ENCODE results near the gene LSM4. TPM values are rescaled to one million over a fixed set of nuclear protein-coding genes. Genes with fewer than 3 reads are reported as not detected.

Gene LSM4
- total and polyA plus RNA-seq, 2 of the 13 experiments (the other 11 are each of a cell fraction or from before 2014, with no cell fraction given): 65.8 to 166 TPM

DNA sequence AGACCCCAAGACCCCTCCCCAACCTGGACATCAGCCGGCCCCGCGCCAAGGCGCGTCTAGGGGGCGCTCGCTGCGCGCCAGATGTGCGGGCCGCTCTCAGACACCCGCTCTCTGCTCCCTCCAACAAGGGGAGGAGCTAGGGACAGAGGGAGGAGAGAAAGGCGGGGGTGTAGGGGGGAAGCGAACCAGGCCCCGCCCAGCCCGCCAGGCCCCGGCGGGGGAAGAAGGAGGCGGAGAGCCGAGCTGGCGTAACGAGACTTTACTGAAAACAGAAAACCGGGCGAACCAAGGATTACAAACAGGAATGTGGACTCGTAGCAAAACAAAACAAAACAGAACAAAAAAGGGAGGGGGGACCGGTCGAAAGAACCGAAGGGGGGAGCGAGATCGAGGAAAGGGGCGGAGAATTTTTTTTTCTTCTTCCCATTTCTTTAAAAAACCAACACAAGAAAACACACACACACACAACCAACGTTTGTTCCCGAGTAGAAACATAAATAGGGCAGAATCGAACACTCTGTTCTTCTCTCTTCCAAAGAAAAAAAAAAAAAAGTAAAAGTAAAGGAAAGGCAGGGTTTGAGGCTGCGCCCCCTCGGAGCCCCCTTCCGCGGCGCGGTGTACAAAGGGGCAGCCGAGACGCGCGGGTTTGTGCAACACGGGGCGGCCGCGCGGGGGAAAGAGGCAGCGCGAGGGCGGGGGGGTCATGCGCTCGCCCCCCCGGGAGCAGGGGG lies 43.2 kb downstream of the LSM4 start (continued):
- TF ChIP-seq ZHX2 (IDR thresholded peaks at IDR 0.05; ENCODE audit: low read depth) (no peak), ZHX2 (CRISPR knock-in tag; IDR thresholded peaks at IDR 0.05; ENCODE audit: borderline replicate concordance) (no peak), ZNF362 (CRISPR knock-in tag; IDR thresholded peaks at IDR 0.05; ENCODE audit: borderline replicate concordance) (peak; percentile 27; the same call in 1 of the 2 replicates), ZNF484 (CRISPR knock-in tag; IDR thresholded peaks at IDR 0.05; ENCODE audit: borderline replicate concordance, low read depth) (no peak), SP140L (CRISPR knock-in tag; IDR thresholded peaks at IDR 0.05; ENCODE audit: borderline replicate concordance) (no peak), BRCA1 (CRISPR knock-in tag; IDR thresholded peaks at IDR 0.05) (no peak), ZNF280B (CRISPR knock-in tag; IDR thresholded peaks at IDR 0.05; ENCODE audit: borderline replicate concordance) (no peak), KAT8 (CRISPR knock-in tag; IDR thresholded peaks at IDR 0.05) (peak; percentile 43; the same call in 1 of the 2 replicates), ZNF383 (CRISPR knock-in tag; IDR thresholded peaks at IDR 0.05; ENCODE audit: borderline replicate concordance) (no peak), ATF4 (CRISPR knock-in tag; IDR thresholded peaks at IDR 0.05) (no peak), SYNCRIP (IDR thresholded peaks at IDR 0.05; ENCODE audit: insufficient read depth, low read depth, low read length) (no peak)
- TF ChIP-seq, protein P1, sequence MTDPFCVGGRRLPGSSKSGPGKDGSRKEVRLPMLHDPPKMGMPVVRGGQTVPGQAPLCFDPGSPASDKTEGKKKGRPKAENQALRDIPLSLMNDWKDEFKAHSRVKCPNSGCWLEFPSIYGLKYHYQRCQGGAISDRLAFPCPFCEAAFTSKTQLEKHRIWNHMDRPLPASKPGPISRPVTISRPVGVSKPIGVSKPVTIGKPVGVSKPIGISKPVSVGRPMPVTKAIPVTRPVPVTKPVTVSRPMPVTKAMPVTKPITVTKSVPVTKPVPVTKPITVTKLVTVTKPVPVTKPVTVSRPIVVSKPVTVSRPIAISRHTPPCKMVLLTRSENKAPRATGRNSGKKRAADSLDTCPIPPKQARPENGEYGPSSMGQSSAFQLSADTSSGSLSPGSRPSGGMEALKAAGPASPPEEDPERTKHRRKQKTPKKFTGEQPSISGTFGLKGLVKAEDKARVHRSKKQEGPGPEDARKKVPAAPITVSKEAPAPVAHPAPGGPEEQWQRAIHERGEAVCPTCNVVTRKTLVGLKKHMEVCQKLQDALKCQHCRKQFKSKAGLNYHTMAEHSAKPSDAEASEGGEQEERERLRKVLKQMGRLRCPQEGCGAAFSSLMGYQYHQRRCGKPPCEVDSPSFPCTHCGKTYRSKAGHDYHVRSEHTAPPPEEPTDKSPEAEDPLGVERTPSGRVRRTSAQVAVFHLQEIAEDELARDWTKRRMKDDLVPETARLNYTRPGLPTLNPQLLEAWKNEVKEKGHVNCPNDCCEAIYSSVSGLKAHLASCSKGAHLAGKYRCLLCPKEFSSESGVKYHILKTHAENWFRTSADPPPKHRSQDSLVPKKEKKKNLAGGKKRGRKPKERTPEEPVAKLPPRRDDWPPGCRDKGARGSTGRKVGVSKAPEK (CRISPR knock-in tag; IDR thresholded peaks at IDR 0.05; ENCODE audit: borderline replicate concordance): no peak
